SW480 (cell line): ENCODE data around the gene TIMM8B.
"Not testable (repeated sequence)": the region's sequence is repeated elsewhere in the genome, so short reads cannot be mapped to it uniquely, and the experiment has no call there.

Experiments
- DNase-seq: peaks from one replicate; pipeline ENCODE4 v3.0.0-alpha.2; 2016; ENCODE audit warnings: low spot score

TIMM8B gene

GRCh38 chr11:112086422-112087191 lies at the start of gene TIMM8B, which contains the start of gene SDHD:
Gene TIMM8B, minus strand, starts transcription at chr11:112086756. Its CDS starts 33 bp downstream, at chr11:112086723.
Gene SDHD, plus strand, starts transcription at chr11:112086873. Its CDS starts 35 bp downstream, at chr11:112086908.
- peak; percentile 98 for DNase-seq

DNA sequence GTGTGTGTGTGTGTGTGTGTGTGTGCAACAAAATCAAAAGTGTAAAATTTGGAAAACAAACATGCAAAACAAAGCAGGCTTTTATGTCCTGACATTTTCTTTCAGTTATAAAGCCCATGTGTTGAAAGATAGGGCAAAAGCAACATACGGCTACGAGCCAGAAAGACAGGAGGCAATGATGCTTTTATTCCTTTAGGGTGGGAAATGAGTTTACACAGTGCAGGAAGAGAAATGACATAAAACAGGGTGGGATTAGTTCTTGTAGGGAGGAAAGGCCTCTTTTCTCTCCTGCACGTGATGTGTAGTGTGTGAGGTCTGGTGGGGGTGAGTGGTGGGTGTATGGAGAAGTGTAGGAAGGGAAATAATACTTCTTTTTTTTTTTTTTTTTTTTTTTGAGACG lies 47.9 kb upstream of the TIMM8B start:
- no peak for DNase-seq

DNA sequence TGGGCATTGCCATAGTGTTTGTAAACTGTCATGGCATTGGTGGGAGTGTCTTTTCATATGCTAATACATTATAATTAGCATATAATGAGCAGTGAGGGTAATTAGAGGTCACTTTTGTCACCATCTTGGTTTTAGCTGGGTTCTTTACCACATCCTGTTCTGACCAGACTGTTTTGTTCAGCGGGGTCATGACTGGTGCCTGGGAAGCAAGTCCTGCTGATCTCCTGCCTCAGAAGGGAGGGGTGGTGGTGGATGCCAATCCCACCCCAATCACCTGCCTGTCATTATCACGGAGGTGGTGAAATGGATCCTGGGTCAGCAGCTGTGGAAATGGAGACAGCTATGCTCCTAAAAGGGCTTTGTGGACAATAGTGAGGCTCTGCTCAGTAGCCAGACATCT lies 46.2 kb upstream of the TIMM8B start:
- peak; percentile 58 for DNase-seq

- DNase-seq, result no peak
Measured at GRCh38 chr11:112129656-112130055, 43.1 kb upstream of the TIMM8B start.

DNA sequence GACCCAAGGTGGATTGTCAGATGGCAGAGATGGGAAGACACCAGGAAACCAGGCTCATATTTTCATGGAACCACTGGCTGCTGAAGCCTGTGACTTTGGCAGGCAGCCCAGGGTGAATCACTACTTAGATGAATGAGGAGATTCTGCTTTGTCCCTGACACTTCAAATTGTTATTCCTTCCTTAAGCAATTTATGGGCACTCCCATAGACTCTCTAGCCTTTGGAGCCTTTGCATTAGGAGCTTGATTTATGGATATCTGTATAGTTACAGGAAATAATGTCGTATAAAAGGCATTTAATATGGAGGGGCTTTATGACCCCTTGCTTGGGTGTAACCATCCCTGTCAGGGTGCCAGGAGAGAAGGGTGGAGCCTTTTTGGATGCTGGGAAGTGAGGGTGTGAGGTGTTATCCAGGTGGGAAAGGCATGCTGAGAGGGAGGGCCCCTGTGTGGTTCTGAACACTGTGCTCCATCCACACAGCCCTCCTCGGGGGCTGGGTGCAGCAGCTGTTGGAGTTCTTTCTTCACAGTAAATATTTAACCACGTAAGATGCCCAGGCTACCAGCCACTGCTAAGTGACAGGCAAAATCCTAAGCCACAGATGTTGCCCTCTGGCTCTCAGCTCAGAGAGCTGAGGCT lies 42.0 kb upstream of the TIMM8B start:
- DNase-seq, result peak; percentile 55

GRCh38 chr11:112127056-112127455 lies 40.5 kb upstream of the TIMM8B start:
- DNase-seq, result no peak

GRCh38 chr11:112123129-112123528 lies 36.6 kb upstream of the TIMM8B start:
- no peak for DNase-seq

GRCh38 chr11:112121981-112122615 lies 35.5 kb upstream of the TIMM8B start:
- no peak for DNase-seq

DNA sequence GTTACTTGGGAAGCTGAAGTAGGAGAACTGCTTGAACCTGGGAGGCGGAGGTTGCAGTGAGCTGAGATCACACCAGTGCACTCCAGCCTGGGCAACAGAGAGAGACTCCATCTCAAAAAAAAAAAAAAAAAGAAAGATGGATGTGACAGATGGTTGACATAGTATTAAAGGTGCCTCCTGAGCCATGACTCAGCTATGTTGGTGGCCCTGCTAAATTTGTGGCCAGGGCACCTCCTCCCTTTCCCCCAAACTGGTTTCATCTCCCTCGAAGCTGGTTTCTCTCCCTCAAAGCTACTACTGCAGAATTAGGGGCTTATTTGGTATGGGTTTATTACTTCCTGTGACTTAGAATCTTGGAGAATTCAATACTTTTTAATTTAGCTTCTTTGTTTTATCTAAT lies 31.6 kb upstream of the TIMM8B start:
- DNase-seq, result no peak

DNA sequence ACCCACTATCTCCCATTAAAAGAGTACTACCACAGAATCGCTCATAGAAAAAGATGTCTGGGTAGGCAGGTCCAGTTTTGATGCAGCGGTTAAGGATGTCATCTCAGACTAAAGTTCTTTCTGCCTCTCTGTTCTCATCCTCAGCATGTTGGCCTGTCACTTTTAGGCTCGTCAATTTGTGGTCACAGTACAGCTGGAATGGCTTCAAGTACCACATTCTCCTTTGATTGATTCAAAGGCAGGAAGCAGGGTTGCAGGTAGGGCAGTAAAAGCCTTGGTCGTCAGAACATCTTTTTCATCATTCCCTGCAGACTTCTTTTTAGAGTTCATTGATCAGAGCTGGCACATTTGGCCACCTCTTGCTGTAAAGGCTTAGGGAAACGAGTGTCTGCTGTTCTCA lies 28.8 kb upstream of the TIMM8B start:
- no peak for DNase-seq

- DNase-seq, result no peak
Measured at GRCh38 chr11:112114460-112114859, 27.9 kb upstream of the TIMM8B start.

- peak; percentile 78 for DNase-seq
Measured at GRCh38 chr11:112113539-112114457, 27.2 kb upstream of the TIMM8B start.

- DNase-seq, result no peak
Measured at GRCh38 chr11:112106070-112106469, 19.5 kb upstream of the TIMM8B start.

DNA sequence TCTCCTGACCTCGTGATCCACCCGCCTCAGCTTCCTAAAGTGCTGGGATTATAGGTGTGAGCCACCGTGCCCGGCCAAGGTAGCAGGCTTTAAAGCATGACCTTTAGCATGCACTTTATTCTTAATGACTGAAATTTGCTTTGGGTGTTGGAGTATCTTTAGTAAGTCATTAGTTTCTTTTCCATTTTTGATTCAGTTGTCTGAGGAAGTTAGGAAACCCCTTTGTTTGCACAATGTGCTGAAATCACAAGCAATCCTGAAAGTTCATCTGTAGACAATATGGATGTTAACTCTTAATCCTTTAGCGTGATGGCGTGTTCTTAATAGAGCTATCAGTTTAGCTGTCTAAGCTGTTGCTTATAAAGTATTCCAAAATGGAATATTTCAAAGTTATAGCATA lies 16.9 kb upstream of the TIMM8B start:
- no peak for DNase-seq

DNA sequence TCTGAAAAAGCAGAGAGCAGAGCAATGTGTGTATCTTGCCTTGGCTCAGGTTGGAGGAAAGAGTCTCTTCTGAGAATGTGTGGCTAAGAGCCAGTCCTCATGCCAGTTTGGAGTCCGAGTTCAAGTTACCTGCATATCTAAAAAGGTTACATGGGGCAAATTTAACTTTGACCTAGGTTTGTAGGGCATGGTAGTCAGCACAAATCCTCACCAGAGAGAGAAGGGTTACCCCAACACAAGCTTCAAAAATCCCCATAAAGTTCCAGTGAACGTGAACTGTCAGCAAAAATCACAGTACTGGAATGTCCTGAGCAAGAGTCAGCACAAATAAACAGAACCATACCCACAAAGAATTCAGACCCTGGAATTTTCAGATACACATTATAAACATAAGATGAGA lies 13.9 kb upstream of the TIMM8B start:
- DNase-seq, result no peak

- no peak for DNase-seq
Measured at GRCh38 chr11:112097734-112098528, 11.4 kb upstream of the TIMM8B start.

- no peak for DNase-seq
Measured at GRCh38 chr11:112096194-112096593, 9.6 kb upstream of the TIMM8B start.

DNA sequence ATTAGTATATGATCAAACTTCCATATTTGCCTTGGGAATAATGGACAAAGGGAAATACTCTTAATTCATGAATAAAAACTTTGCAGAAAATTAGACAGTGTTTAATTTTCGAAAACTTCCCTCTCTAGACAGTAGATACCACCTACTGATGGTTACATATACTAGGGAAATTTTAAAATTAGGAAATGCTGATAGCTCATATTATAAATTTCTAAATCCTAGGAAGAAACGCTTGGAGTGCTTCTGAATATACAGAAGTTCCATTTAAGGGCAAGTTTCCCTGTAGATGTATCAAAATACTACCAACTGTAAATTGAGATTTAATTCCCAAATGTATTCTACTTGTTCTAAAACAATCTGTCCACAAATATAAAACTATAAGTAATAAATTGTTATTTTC lies 8.7 kb upstream of the TIMM8B start:
- not testable (repeated sequence) for DNase-seq

DNA sequence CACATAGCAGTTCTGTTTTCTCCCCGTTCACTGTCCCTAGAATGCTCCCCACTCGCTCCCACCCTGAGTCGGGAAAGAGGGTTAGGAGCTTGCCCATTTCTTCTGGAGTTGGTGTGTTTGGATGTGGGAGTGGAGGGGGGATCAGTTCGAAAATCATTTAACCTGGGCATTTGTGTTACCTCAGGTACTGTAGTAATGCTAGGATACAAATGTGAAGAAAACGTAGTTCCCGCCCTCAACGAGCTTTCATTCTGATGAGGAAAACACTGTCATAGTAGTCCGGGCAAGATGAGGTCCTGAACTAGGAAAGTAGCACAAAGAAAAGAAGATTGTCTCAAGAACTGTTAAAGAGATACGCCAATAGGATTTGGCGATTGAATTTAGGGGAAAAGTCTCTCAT lies 656 bp upstream of the TIMM8B start:
- no peak for DNase-seq

DNA sequence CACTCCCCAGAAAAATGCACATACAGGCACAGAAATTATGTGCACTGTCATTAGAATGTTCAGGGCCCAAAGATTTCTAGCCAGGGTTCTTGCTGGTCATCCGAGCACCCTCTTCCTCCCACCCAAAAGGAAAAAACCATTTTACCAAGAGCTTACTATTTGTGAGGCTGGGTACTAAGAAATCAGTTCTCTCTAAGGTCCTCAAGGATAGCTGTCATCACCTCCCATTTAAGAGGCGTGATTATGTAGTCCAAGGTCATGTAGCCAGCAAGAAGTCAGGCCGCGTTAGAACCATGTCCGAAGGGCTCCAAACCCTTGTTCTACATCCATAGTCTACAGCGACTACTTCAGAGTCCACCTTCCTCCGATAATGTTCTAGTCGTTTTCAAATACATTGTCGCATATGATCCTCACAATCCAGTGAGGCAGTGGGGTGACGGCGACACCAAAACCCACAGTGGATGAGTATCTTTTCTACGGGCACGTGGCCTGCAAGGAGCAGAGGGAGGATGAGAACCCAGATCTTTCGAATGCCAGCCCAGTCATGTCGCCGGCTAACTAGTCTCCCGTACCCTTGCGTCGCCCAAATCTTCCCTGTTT lies 634 bp downstream of the TIMM8B start:
- DNase-seq, result peak; percentile 34

DNA sequence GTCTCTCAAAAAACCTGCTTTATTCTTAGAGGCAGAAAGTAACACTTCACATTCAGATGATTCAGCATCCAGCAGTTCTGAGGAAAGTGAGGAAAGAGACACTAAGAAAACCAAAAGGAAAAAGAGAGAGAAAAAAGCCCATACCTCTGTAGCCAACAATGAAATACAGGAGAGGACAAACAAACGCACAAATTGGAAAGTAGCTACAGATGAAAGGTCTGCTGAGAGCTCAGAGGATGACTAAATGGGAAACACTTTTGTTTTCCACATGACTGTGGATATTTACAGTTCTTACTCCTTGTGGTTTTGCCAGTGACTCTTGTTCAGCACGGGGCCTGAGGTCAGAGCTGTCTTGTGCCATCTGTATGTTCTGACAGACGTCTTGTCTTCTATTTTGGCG lies 3.8 kb downstream of the TIMM8B start:
- no peak for DNase-seq
